ENCODE measurements around the gene RAB8A.

DNA sequence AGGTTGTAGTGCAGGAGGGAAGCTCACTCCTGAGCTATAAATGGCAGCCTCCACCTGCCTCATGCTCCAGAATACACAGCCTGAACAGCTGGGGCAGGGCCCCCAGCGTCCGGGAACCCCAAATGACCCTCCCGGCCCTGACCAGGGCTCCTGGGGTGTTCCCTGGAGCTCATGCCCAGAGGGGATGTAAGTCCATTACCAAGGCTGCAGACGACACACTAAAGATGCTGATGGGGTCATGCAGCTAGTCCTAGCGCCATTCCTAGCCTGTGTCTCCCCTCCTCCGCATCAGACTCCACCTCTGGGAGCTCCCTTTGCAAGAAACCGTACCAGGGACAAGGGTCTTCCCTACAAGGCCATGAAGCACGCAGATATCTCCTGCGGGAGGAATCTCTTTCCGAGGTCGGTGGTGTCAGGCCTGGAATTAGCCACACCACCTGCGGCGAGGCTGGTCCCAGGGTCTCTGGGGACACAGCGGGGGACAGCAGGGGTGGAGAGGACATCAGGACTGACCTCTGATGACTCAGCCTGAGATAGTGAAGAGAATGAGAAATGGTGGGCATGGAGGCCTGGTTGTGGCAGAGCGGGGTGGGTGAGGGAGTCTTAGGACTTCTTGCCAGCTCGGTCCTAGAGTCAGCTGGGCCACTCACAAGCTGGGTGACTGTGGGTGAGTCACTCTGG lies 47.3 kb upstream of the RAB8A start:
- TF ChIP-seq, protein P1, sequence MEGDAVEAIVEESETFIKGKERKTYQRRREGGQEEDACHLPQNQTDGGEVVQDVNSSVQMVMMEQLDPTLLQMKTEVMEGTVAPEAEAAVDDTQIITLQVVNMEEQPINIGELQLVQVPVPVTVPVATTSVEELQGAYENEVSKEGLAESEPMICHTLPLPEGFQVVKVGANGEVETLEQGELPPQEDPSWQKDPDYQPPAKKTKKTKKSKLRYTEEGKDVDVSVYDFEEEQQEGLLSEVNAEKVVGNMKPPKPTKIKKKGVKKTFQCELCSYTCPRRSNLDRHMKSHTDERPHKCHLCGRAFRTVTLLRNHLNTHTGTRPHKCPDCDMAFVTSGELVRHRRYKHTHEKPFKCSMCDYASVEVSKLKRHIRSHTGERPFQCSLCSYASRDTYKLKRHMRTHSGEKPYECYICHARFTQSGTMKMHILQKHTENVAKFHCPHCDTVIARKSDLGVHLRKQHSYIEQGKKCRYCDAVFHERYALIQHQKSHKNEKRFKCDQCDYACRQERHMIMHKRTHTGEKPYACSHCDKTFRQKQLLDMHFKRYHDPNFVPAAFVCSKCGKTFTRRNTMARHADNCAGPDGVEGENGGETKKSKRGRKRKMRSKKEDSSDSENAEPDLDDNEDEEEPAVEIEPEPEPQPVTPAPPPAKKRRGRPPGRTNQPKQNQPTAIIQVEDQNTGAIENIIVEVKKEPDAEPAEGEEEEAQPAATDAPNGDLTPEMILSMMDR (IDR thresholded peaks at IDR 0.05 in 4 of 5, conservative IDR thresholded peaks at IDR 0.05 in 1 of 5) = no peak
- no peak for TF ChIP-seq POLR2A (IDR thresholded peaks at IDR 0.05)
